ENCODE measurements around the gene ITM2C. TPM values are rescaled to one million over a fixed set of nuclear protein-coding genes. Genes with fewer than 3 reads are reported as not detected.

The ITM2C gene
- total and polyA plus RNA-seq, 8 donors: 26.9 to 1,030 (median 47.2) TPM

- H3K27ac ChIP-seq: no peak overlapping the region
- DNase-seq: no peak
- WGBS, 5 donors: 84 to 94% (median 88%) methylated on average over 4 of the region's 4 CpGs
- intact Hi-C loops (cut with DNase I; ENCODE audit: low total_unique reads): no loop called here
- no peaks in the 10 kb centered on the region for H3K9me3 ChIP-seq
- no peak for TF ChIP-seq CTCF (IDR thresholded peaks at IDR 0.05)
- no peak for TF ChIP-seq POLR2A (IDR thresholded peaks at IDR 0.05)
- TF ChIP-seq POLR2AphosphoS5 (IDR thresholded peaks at IDR 0.05): no peak
- no peak for TF ChIP-seq EP300 (IDR thresholded peaks at IDR 0.05)
- H3K4me1 ChIP-seq: peaks cover 0 to 9% (median 0%) of the 10 kb centered on the region in 4 donors
- H3K27me3 ChIP-seq: peaks cover 0 to 20% (median 0%) of the 10 kb centered on the region in 3 donors
- no peak overlapping the region for H3K4me3 ChIP-seq
- no peaks in the 10 kb centered on the region for H3K36me3 ChIP-seq
Measured at GRCh38 chr2:230899786-230900185, 35.0 kb downstream of the ITM2C start.

- Histone ChIP-seq H3K4me3 (no peak overlapping the region), H3K4me1 (peaks cover 0 to 4% (median 0%) of the 10 kb centered on the region in 4 donors), H3K27me3 (peaks cover 0 to 20% (median 0%) of the 10 kb centered on the region in 3 donors), H3K27ac (no peak overlapping the region), H3K36me3 (no peaks in the 10 kb centered on the region), H3K9me3 (no peaks in the 10 kb centered on the region)
- intact Hi-C loops (cut with DNase I; ENCODE audit: low total_unique reads): no loop called here
- WGBS, 5 donors: 55 to 70% (median 60%) methylated on average over 7 to 10 of the region's 10 CpGs
- peak in 1 of 2 donors; percentile 34 for DNase-seq
- no peak for TF ChIP-seq POLR2AphosphoS5 (IDR thresholded peaks at IDR 0.05)
Measured at GRCh38 chr2:230900336-230900995, 35.7 kb downstream of the ITM2C start.

GRCh38 chr2:230901006-230901405 is 36.3 kb downstream of the ITM2C start:
- Histone ChIP-seq H3K27me3 (peaks cover 0 to 20% (median 0%) of the 10 kb centered on the region in 3 donors), H3K9me3 (no peaks in the 10 kb centered on the region), H3K36me3 (no peaks in the 10 kb centered on the region), H3K27ac (no peak overlapping the region), H3K4me1 (peaks cover 0 to 4% (median 0%) of the 10 kb centered on the region in 4 donors), H3K4me3 (no peak overlapping the region)
- WGBS, 5 donors: 70 to 78% (median 73%) methylated on average over 5 of the region's 5 CpGs
- TF ChIP-seq CTCF (IDR thresholded peaks at IDR 0.05) (no peak), EP300 (IDR thresholded peaks at IDR 0.05) (no peak), POLR2A (IDR thresholded peaks at IDR 0.05) (no peak), POLR2AphosphoS5 (IDR thresholded peaks at IDR 0.05) (no peak)
- no peak for DNase-seq
- intact Hi-C loops (cut with DNase I; ENCODE audit: low total_unique reads): no loop called here

- no peak overlapping the region for H3K27ac ChIP-seq
Measured at GRCh38 chr2:230902180-230902899, 37.6 kb downstream of the ITM2C start.

More at GRCh38 chr2:230902180-230902899, 37.6 kb downstream of the ITM2C start:
- peak; percentile 43 to 82 for DNase-seq
- Histone ChIP-seq H3K27me3 (peaks cover 0 to 14% (median 0%) of the 10 kb centered on the region in 3 donors), H3K4me3 (no peak overlapping the region), H3K36me3 (no peaks in the 10 kb centered on the region), H3K9me3 (no peaks in the 10 kb centered on the region), H3K4me1 (no peaks in the 10 kb centered on the region)
- intact Hi-C loops (cut with DNase I; ENCODE audit: low total_unique reads): no loop called here
- WGBS, 5 donors: 36 to 45% (median 38%) methylated on average over 4 to 8 of the region's 8 CpGs
- TF ChIP-seq CTCF (IDR thresholded peaks at IDR 0.05): peak in 5 of 7 experiments; percentile 9 to 53 (median 25)
- no peak for TF ChIP-seq POLR2AphosphoS5 (IDR thresholded peaks at IDR 0.05)

Measured in stomach (tissue), 9 donors.